KMS-11 (cell line): ENCODE data around the gene SGCD.

Source experiments
- H2AFZ ChIP-seq: fragments of 200-600 bp; sonication (generic); 2 replicates; pipeline ENCODE4 v1.6.1; 2016; ENCODE audit warnings: antibody characterized with exemption, mixed run types, low read depth
- H3K27ac ChIP-seq: fragments of 200-600 bp; sonication (generic); 2 replicates; pipeline ENCODE4 v1.6.1; 2016; ENCODE audit warnings: mild to moderate bottlenecking, mixed run types
- H3K27me3 ChIP-seq: fragments of 200-600 bp; sonication (generic); 2 replicates; pipeline ENCODE4 v1.6.1; 2017; ENCODE audit warnings: mild to moderate bottlenecking, low read depth, mixed run types, moderate library complexity; ENCODE audit not compliant: insufficient read depth
- H3K36me3 ChIP-seq: fragments of 200-600 bp; sonication (generic); 2 replicates; pipeline ENCODE4 v1.6.1; 2017; ENCODE audit warnings: mild to moderate bottlenecking, mixed run types; ENCODE audit not compliant: insufficient read depth
- H3K4me1 ChIP-seq: fragments of 200-600 bp; sonication (generic); 2 replicates; pipeline ENCODE4 v1.6.1; 2016; ENCODE audit warnings: mild to moderate bottlenecking, low read depth, mixed run types; ENCODE audit not compliant: poor library complexity, severe bottlenecking
- H3K4me2 ChIP-seq: fragments of 200-600 bp; sonication (generic); 2 replicates; pipeline ENCODE4 v1.7.0; 2016; ENCODE audit warnings: mild to moderate bottlenecking, mixed run types
- H3K4me3 ChIP-seq: fragments of 200-600 bp; sonication (generic); IDR thresholded peaks from 2 replicates; pipeline ENCODE4 v1.6.1; 2017; ENCODE audit warnings: low read depth, low read length, mixed read lengths; ENCODE audit not compliant: insufficient read depth
- H3K79me2 ChIP-seq: fragments of 200-600 bp; sonication (generic); 2 replicates; pipeline ENCODE4 v1.6.1; 2016; ENCODE audit warnings: low read depth, mixed run types; ENCODE audit not compliant: insufficient read depth
- H3K9ac ChIP-seq: fragments of 200-600 bp; sonication (generic); 2 replicates; pipeline ENCODE4 v1.6.1; 2016; ENCODE audit warnings: mild to moderate bottlenecking, mixed run types
- H4K20me1 ChIP-seq: fragments of 200-600 bp; sonication (generic); 2 replicates; pipeline ENCODE4 v1.6.1; 2016; ENCODE audit warnings: mild to moderate bottlenecking, mixed run types; ENCODE audit not compliant: insufficient read depth
- CTCF ChIP-seq: fragments of 200-600 bp; sonication (generic); conservative IDR thresholded peaks from 2 replicates; pipeline ENCODE4 v1.6.1; 2017; ENCODE audit warnings: low read depth, mild to moderate bottlenecking, antibody characterized with exemption, low read length, moderate library complexity, mixed read lengths

Gene SGCD

GRCh38 chr5:156402387-156402921, 75.5 kb downstream of the SGCD start:
- Histone ChIP-seq H3K4me2 (no peak overlapping the region), H3K27ac (no peak overlapping the region), H4K20me1 (no peaks in the 10 kb centered on the region), H3K79me2 (no peaks in the 10 kb centered on the region), H2AFZ (no peak overlapping the region), H3K4me1 (no peaks in the 10 kb centered on the region), H3K27me3 (no peaks in the 10 kb centered on the region), H3K36me3 (no peaks in the 10 kb centered on the region), H3K4me3 (no peak overlapping the region), H3K9ac (no peak overlapping the region)
- TF ChIP-seq CTCF, result no peak

- no peak for TF ChIP-seq CTCF
- Histone ChIP-seq H2AFZ (no peak overlapping the region), H3K4me1 (no peaks in the 10 kb centered on the region), H3K9ac (no peak overlapping the region), H3K4me3 (no peak overlapping the region), H3K36me3 (no peaks in the 10 kb centered on the region), H3K27ac (no peak overlapping the region), H4K20me1 (no peaks in the 10 kb centered on the region), H3K27me3 (no peaks in the 10 kb centered on the region), H3K4me2 (no peak overlapping the region), H3K79me2 (no peaks in the 10 kb centered on the region)
These were observed 79.0 kb downstream of the SGCD start for GRCh38 chr5:156405988-156406387.

- Histone ChIP-seq H2AFZ (no peak overlapping the region), H3K36me3 (no peaks in the 10 kb centered on the region), H3K27me3 (no peaks in the 10 kb centered on the region), H3K4me3 (no peak overlapping the region), H3K4me2 (no peak overlapping the region), H3K79me2 (no peaks in the 10 kb centered on the region), H4K20me1 (no peaks in the 10 kb centered on the region), H3K4me1 (no peaks in the 10 kb centered on the region), H3K27ac (no peak overlapping the region), H3K9ac (no peak overlapping the region)
- no peak for TF ChIP-seq CTCF
These were observed 80.3 kb downstream of the SGCD start for GRCh38 chr5:156407251-156407650.

GRCh38 chr5:156409834-156410233, 82.9 kb downstream of the SGCD start:
- Histone ChIP-seq H3K4me3 (no peak overlapping the region), H4K20me1 (no peaks in the 10 kb centered on the region), H2AFZ (no peak overlapping the region), H3K9ac (no peak overlapping the region), H3K27ac (no peak overlapping the region), H3K4me2 (no peak overlapping the region), H3K4me1 (no peaks in the 10 kb centered on the region), H3K36me3 (no peaks in the 10 kb centered on the region), H3K27me3 (no peaks in the 10 kb centered on the region), H3K79me2 (no peaks in the 10 kb centered on the region)
- no peak for TF ChIP-seq CTCF
